IPS-18a (cell line): Measurements from ENCODE around the gene MPZL1.
"Not testable (repeated sequence)": the region's sequence is repeated elsewhere in the genome, so short reads cannot be mapped to it uniquely, and the experiment has no call there.

ENCODE experiments used
- H3K27ac ChIP-seq: one replicate; pipeline ENCODE4 v1.5.1; 2013; ENCODE audit warnings: low read length
- H3K27me3 ChIP-seq: one replicate; pipeline ENCODE4 v1.6.1; 2013; ENCODE audit warnings: mild to moderate bottlenecking, low read length; ENCODE audit not compliant: control insufficient read depth, insufficient read depth
- H3K36me3 ChIP-seq: one replicate; pipeline ENCODE4 v1.6.1; 2013; ENCODE audit warnings: low read depth, low read length; ENCODE audit not compliant: control insufficient read depth
- H3K4me1 ChIP-seq: one replicate; pipeline ENCODE4 v1.6.1; 2013; ENCODE audit warnings: low read depth, low read length; ENCODE audit not compliant: control insufficient read depth
- H3K4me3 ChIP-seq: one replicate; pipeline ENCODE4 v1.5.1; 2013; ENCODE audit warnings: low read length
- H3K9ac ChIP-seq: one replicate; pipeline ENCODE4 v1.6.1; 2013; ENCODE audit warnings: mild to moderate bottlenecking, low read length, moderate library complexity
- H3K9me3 ChIP-seq: one replicate; pipeline ENCODE4 v1.6.1; 2013; ENCODE audit warnings: low read depth, low read length; ENCODE audit not compliant: control insufficient read depth

MPZL1 gene

DNA sequence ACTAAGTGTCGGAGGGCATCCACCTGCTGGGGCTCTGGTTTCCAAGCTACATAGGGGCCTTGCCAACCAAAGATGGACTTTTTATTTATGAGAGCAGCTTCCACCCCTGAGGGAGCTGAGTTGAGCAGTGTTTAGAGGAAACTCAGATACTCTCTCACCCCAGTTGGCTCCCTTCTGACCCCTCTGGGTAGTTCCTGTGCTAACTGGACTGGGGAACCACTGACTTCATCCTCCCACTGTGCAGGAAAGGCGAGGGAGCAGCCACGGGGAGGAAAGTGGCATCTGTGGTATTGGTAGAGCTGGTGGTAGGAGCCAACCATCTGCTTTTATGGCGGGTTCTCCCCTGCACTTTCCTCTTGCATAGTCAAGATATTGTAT is 70.4 kb downstream of the MPZL1 start:
- Histone ChIP-seq H3K4me1 (peaks cover 14% of the 10 kb centered on the region), H3K27me3 (no peaks in the 10 kb centered on the region), H3K36me3 (peaks cover 22% of the 10 kb centered on the region), H3K27ac (no peak overlapping the region), H3K9ac (no peak overlapping the region), H3K9me3 (no peaks in the 10 kb centered on the region), H3K4me3 (no peak overlapping the region)

DNA sequence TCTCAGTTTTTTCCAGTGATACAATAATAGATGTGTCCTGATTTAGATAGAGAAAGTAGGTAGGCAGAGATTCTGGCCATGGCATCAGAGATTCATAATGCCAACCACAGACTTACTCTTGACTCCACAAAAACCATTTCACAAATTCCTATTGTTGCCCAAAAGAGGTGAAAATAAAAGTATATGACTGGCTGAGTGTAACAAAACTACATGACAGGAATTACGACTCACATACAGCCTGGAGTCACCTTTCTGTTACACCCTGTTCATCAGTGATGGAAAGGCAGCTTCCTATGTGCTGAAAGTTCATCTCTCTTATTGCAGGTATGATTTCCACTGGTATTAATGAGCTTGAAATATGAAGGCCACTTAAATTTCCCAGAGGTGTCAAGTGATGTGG is 72.3 kb downstream of the MPZL1 start:
- no peak overlapping the region for H3K9ac ChIP-seq
- no peaks in the 10 kb centered on the region for H3K27me3 ChIP-seq
- H3K4me3 ChIP-seq = no peak overlapping the region
- H3K4me1 ChIP-seq = peaks cover 17% of the 10 kb centered on the region
- H3K27ac ChIP-seq = no peak overlapping the region
- peaks cover 12% of the 10 kb centered on the region for H3K36me3 ChIP-seq
- no peaks in the 10 kb centered on the region for H3K9me3 ChIP-seq

DNA sequence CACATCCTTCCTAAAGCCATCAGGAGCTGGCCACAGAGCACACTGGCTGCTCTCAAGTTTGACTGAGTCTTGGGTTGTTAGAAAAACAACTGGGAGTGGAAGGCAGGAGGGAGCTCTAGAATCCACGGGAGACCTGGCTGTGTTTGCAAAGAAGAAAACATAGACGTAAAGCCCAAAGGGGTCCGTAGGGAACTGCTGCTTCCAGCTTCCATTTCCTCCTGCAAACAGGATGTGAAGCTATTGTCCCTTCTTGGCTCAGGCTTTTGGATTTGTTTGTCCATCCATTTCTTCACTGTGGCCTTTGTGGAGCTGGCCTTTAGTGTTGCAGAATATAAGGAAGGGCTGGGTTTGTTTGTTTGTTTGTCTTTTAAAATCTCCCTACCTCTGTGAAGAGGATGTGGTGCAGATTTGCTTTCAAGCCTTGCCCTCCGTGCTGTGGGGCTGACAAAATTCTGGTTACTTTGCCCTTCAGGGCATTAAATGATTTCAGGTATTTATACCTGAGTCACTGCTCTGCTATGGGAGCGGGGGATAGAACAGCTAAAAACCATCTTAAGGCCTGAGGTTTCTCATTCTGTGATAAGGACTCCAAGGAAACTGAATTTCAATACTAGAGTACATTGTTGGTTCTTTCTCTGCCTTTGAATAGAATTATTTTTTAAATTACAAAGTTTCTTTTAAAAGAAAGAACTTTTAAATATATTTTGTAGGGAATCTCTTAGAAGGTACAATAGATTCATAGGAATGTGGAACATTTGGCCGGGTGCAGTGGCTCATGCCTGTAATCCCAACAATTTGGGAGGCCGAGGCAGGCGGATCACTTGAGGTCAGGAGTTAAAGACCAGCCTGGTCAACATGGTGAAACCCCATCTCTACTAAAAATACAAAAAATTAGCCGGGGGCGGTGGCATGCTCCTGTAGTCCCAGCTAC is 74.3 kb downstream of the MPZL1 start:
- no peaks in the 10 kb centered on the region for H3K36me3 ChIP-seq
- no peak overlapping the region for H3K4me3 ChIP-seq
- no peaks in the 10 kb centered on the region for H3K27me3 ChIP-seq
- peaks cover 17% of the 10 kb centered on the region for H3K4me1 ChIP-seq
- H3K9ac ChIP-seq = no peak overlapping the region
- H3K9me3 ChIP-seq = no peaks in the 10 kb centered on the region
- H3K27ac ChIP-seq = no peak overlapping the region

DNA sequence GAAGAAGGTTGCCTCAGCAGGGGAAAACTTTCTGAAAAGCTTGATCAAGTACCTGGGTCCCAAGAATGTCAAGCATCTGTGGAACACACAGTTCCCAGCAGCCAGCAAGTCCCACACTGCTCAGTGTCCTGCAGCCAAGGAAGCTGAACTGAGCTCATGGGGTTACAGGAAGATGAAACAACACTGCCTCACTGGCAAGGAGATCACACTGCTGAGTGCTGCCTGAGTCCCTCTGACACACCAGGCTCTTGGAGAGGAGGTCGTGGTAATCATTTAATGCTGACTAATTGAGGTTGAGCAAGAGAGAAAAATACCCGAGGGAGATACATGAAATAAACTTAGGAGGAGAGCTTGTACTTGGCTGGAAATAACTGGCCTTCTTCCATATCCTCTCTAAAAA is 75.2 kb downstream of the MPZL1 start:
- H3K27me3 ChIP-seq = no peaks in the 10 kb centered on the region
- no peaks in the 10 kb centered on the region for H3K36me3 ChIP-seq
- no peak overlapping the region for H3K27ac ChIP-seq
- H3K4me3 ChIP-seq = no peak overlapping the region
- H3K4me1 ChIP-seq = peaks cover 17% of the 10 kb centered on the region
- H3K9me3 ChIP-seq = no peaks in the 10 kb centered on the region
- H3K9ac ChIP-seq = no peak overlapping the region

DNA sequence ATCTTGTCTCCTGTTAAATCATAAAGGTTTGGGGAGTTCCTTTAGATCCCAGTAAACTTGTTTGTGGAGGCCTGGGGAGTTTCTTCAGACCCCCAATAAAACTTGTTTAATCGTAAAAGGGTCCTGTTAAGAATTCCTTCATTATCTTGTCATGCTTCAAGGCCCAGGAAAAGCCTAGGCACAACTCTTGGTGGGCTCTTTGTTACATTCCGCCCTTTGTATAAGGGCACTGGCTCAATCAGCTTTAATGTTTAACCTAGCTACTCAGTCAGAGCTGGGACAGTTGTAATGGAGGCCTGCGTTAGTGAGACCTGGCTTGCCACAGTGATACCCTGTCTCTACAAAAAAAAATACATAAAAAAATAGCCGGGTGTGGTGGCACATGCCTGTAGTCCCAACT is 77.2 kb downstream of the MPZL1 start:
- Histone ChIP-seq H3K9ac (no peak overlapping the region), H3K9me3 (no peaks in the 10 kb centered on the region), H3K27ac (no peak overlapping the region), H3K36me3 (no peaks in the 10 kb centered on the region), H3K27me3 (no peaks in the 10 kb centered on the region), H3K4me1 (peaks cover 17% of the 10 kb centered on the region), H3K4me3 (no peak overlapping the region)

DNA sequence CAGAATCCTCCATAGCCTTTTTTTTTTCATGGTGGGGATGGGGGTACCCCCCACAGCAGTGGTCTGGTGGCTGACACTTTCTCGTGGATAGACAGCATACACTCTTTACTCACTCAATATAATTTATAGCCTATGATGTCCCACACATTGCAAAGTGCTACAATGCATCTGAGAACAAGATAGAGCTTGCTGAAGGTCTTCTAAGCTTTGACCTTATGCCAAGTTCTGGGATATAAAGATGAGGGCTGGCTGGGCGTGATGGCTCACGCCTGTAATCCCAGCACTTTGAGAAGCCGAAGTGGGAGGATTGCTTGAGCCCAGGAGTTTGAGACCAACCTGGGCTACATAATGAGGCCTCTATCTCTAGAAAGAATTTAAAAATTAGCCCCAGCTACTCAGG is 78.0 kb downstream of the MPZL1 start:
- Histone ChIP-seq H3K4me3 (no peak overlapping the region), H3K4me1 (peaks cover 17% of the 10 kb centered on the region), H3K9me3 (no peaks in the 10 kb centered on the region), H3K27me3 (no peaks in the 10 kb centered on the region), H3K27ac (no peak overlapping the region), H3K36me3 (no peaks in the 10 kb centered on the region), H3K9ac (no peak overlapping the region)

DNA sequence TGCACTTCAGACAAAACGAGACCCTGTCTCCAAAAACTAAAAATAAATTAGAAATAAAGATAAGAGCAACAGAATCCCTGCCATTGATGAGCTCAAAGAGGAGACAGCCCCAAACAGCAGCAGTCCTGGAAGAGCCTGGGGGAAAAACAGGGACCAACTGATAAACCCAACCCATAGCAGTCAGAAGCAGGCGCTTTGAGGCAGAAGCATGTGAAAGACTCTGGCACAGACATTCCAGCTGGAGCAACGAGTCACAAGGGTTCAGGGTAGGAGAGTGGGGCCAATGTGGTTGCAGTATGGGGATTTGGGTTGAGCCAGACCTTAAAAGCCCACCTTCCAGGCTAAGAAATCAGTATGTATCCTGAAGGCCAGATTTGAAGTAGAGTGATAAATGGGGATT is 78.5 kb downstream of the MPZL1 start:
- Histone ChIP-seq H3K9ac (no peak overlapping the region), H3K4me3 (no peak overlapping the region), H3K27me3 (no peaks in the 10 kb centered on the region), H3K36me3 (no peaks in the 10 kb centered on the region), H3K4me1 (peaks cover 17% of the 10 kb centered on the region), H3K9me3 (no peaks in the 10 kb centered on the region), H3K27ac (no peak overlapping the region)

DNA sequence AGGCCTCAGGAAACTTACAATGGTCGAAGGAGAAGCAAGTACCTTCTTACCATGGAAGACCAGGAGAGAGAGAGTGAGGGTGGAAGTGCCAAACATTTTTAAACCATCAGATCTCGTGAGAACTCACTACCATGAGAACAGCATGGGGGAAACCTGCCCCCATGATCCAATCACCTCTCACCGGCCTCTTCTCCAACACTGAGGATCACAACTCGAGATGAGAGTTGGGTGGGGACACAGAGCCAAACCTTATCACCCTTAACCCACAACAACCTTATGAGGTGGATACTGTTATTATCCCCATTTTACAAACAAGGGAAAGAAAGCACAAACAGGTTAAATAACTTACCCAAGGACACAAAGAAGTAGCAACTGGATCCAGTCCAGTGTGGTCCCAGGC is 80.5 kb downstream of the MPZL1 start:
- H3K9me3 ChIP-seq = no peaks in the 10 kb centered on the region
- no peak overlapping the region for H3K27ac ChIP-seq
- peaks cover 2% of the 10 kb centered on the region for H3K4me1 ChIP-seq

DNA sequence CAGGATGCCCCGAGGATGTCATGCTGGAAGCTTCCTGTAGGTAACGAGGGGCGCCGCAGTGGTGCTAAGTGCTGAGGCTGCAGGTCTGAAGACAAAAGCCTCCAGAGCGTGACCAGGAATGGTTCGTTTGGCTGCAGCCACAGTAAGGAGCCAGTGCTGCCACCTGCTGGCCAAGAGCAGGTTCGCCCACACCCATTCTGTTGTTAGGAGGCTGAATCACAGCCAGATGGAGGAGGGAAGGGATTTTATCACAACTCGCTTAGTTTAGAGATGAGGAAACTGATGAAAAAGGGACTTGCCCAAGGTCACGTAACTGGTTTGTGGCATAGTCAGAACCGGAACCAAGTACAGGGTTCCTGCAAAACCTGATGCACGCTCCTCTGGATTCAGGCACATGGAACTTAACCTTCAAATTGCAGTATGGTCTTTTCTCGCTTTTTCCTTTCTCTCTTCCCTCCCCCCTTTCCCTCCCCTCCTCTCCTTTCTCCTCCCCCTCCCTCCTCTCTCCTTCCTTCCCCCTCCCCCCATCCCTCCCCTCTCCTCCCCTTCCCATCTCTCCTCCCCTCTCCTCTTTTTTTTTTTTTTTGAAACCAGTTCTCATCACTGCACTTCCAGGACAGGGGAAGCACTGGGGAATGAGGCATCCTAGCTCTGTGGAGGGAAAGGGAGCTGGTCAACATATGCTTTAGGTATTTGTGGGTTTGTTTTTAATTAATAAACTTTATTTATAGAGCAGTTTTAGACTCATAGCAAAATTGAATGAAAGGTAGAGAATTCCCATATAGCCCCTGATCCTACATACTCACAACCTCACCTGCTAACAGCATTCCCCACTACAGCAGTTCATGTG is 81.8 kb downstream of the MPZL1 start:
- no peaks in the 10 kb centered on the region for H3K9me3 ChIP-seq
- no peaks in the 10 kb centered on the region for H3K36me3 ChIP-seq
- no peak overlapping the region for H3K4me3 ChIP-seq
- no peaks in the 10 kb centered on the region for H3K27me3 ChIP-seq
- H3K27ac ChIP-seq = no peak overlapping the region
- H3K4me1 ChIP-seq = no peaks in the 10 kb centered on the region
- H3K9ac ChIP-seq = no peak overlapping the region

More for the DNA sequence above, 80.5 kb downstream of the MPZL1 start:
- Histone ChIP-seq H3K9ac (no peak overlapping the region), H3K36me3 (no peaks in the 10 kb centered on the region), H3K27me3 (no peaks in the 10 kb centered on the region), H3K4me3 (no peak overlapping the region)

DNA sequence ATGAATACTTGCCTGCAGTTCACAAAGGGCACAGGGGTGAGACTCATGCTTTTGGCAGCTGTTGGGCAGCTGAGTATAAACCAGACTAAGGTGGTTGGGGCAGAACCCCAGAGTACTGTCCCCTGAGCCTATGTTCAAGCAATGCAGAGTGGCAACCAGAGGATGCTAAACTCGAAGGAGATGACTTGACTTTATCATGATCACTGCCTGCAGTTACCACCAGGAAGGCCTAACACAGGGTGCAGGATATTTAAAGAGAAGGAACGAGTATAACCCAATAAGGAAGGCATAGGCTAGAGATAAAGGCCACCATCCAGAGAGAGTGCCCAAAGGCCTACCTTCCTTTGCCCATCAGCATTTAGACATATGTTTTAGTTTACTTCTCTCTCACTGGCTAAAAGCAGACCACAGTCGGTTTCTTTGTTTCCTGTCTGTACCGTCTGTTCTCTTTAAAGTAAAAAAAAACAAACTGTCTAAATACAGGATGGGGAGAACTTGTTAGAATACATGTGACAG is 83.3 kb downstream of the MPZL1 start:
- no peaks in the 10 kb centered on the region for H3K4me1 ChIP-seq
- no peak overlapping the region for H3K4me3 ChIP-seq
- no peak overlapping the region for H3K9ac ChIP-seq
- H3K36me3 ChIP-seq = no peaks in the 10 kb centered on the region
- no peak overlapping the region for H3K27ac ChIP-seq
- no peaks in the 10 kb centered on the region for H3K9me3 ChIP-seq
- H3K27me3 ChIP-seq = no peaks in the 10 kb centered on the region

DNA sequence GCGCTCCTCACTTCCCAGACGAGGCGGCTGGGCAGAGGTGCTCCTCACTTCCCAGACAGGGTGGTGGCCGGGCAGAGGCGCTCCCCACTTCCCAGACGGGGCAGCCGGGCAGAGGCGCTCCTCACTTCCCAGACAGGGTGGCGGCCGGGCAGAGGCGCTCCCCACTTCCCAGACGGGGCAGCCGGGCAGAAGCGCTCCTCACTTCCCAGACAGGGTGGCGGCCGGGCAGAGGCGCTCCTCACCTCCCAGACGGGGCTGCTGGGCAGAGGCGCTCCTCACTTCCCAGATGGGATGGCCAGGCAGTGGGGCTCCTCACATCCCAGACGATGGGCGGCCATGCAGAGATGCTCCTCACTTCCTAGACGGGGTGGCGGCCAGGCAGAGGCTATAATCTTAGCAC is 84.5 kb downstream of the MPZL1 start:
- not testable (repeated sequence) for H3K27ac ChIP-seq, H3K27me3 ChIP-seq, H3K4me1 ChIP-seq, H3K4me3 ChIP-seq, H3K36me3 ChIP-seq, H3K9ac ChIP-seq, H3K9me3 ChIP-seq
